HG03342 (cell line): ENCODE results near the gene CDAN1.
"Not testable (repeated sequence)": the region's sequence is repeated elsewhere in the genome, so short reads cannot be mapped to it uniquely, and the experiment has no call there.

Source experiments
- ATAC-seq: cut with Tn5 transposase; IDR thresholded peaks from one replicate; pipeline ENCODE4 v1.9.1; 2021; ENCODE audit warnings: mild to moderate bottlenecking, moderate library complexity; ENCODE audit not compliant: unreplicated experiment

The CDAN1 gene

GRCh38 chr15:42712584-42712983 lies 24.3 kb downstream of the CDAN1 start:
- no peak for ATAC-seq

DNA sequence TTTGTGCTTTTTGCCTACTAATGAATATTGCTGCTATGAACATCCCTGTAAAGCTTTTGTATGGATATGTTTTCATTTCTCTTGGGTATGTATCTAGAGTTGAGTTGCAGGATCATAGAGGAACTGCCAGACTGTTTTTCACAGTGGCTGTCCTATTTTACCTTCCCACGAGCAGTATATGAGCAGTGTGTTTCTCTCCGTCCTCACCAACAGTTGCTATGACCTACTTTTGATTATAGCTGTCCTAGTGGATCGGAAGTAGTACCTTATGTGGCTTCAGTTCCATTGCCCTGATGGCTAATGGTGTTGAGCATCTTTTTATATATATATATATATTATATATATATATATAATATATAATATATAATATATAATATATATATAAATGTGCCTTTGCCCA lies 25.2 kb downstream of the CDAN1 start:
- no peak for ATAC-seq

- no peak for ATAC-seq
Observed at GRCh38 chr15:42710662-42711061, 26.3 kb downstream of the CDAN1 start.

GRCh38 chr15:42707873-42708544 lies 28.9 kb downstream of the CDAN1 start:
- ATAC-seq: no peak

- ATAC-seq: no peak
Observed at GRCh38 chr15:42707068-42707467, 29.9 kb downstream of the CDAN1 start.

DNA sequence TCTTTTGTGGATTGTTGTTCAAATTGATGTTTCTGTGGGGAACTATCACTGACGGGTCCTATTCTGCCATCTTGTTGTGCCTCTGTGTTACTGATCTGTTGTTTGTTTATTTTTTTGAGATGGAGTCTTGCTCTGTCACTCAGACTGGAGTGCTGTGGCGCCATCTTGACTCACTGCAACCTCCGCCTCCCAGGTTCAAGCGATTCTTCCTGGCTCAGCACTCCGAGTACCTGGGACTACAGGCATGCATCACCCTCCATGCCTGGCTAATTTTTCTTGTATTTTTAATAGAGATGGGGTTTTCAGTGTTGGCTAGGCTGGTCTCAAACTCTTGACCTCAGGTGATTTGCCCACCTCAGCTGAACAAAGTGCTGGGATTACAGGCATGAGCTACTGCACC lies 31.6 kb downstream of the CDAN1 start:
- ATAC-seq: no peak

DNA sequence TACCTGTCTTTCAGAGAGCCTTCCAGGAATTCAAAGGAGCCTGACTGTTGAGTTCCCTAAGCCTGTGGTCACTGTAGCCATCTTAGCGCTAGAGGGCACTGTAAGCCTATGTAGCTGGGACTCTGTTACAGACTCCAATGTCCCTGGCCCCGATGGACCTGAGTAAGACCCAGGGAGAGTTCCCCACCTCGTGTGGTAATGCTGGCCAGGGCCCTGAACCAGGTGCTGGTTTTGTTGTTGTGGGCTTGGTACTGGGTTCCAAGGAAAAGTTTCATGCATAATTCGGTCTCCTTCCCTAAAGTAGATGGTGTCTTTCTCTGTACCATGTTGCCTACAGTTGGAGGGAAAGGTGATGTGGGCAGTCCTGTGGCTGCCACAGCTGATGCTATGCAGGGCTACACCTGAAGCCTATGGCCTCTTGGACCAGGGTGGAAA lies 32.4 kb downstream of the CDAN1 start:
- ATAC-seq: no peak

GRCh38 chr15:42696626-42697025 lies 40.3 kb downstream of the CDAN1 start:
- ATAC-seq: no peak

- no peak for ATAC-seq
Observed at GRCh38 chr15:42695527-42696071, 41.3 kb downstream of the CDAN1 start.

DNA sequence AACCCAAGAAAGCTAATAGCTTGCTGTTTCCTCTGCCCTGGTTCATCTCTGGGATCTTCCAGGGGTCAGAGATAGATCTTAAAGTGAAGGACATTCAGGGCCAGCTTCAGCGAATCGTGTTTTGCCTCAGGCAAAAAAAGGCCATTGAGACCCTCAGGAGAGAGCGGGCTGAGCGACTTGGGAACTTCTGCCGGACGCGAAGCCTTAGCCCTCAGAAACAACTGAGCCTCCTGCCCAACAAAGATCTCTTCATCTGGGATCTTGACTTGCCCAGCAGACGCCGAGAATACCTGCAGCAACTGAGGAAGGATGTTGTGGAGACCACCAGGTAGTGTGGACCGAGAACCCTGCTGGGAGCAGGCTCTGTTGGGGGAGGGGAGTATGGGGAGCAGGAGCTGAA lies 42.5 kb downstream of the CDAN1 start:
- no peak for ATAC-seq

- no peak for ATAC-seq
Observed at GRCh38 chr15:42693942-42694341, 43.0 kb downstream of the CDAN1 start.

DNA sequence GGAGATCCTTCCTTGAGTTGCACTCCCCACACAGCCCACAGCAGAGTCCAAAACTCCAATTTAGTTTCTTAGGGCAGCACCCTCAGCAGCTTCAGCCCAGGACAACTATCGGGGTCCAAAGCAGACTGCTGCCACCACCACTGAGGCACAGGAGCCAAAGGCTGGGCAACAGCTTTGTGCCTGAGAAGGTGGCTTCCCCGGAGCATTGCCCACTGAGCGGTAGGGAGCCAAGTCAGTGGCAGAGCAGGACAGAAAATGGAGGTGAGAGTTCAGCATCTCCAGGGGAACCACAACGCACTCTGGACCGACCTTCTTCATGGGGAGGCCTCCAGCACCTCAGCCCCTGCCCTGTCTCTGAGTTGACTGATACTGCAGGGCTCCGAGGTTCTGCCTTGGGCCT lies 43.4 kb downstream of the CDAN1 start:
- ATAC-seq: no peak

DNA sequence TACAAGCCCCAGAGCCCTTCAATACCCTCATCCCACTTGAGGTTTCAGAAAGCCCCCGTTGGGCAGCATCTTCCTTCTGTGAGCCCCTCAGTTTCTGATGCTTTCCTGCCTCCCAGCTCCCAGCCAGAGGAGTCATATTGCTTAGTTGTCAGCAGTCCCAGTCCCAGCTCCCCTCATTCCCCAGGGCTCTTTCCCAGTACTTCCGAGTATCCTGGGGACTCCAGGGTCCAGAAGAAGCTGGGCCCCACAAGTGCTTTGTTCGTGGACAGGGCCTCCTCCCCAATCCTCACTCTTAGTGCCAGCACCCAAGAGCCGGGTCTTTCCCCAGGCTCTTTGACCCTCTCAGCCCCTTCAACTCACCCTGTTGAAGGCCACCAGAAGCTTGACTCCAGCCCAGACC lies 43.9 kb downstream of the CDAN1 start:
- ATAC-seq: no peak

- ATAC-seq: no peak
Observed at GRCh38 chr15:42692536-42692935, 44.4 kb downstream of the CDAN1 start.

GRCh38 chr15:42691770-42692169 lies 45.2 kb downstream of the CDAN1 start:
- ATAC-seq: no peak

DNA sequence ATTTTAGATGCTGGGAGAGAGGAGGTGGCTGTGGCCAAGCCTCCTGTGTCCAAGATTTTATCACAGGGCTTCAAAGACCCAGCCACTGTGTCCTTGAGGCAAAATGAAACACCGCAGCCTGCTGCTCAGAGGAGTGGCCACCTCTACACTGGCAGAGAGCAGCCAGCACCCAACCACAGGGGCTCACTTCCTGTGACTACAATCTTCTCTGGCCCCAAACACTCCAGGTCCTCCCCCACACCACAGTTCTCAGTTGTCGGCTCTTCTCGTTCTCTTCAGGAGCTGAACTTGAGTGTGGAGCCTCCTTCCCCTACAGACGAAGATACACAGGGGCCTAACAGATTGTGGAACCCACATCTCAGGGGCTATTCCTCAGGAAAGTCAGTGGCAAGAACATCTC lies 45.6 kb downstream of the CDAN1 start:
- ATAC-seq: no peak

DNA sequence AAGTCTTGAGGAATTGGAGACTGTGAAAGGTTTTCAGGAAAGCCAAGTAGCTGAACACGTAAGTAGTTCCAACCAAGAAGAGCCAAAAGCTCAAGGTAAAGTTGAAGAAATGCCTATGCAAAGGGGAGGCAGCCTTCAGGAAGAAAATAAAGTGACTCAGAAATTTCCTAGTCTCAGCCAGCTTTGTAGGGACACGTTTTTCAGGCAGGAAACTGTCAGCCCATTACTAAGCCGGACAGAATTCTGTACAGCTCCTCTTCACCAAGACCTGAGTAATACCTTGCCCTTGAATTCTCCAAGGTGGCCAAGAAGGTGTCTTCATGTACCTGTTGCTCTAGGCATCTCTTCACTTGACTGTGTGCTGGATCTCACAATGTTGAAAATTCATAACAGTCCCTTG lies 48.6 kb downstream of the CDAN1 start:
- no peak for ATAC-seq

- ATAC-seq: no peak
Observed at GRCh38 chr15:42687740-42688139, 49.2 kb downstream of the CDAN1 start.

DNA sequence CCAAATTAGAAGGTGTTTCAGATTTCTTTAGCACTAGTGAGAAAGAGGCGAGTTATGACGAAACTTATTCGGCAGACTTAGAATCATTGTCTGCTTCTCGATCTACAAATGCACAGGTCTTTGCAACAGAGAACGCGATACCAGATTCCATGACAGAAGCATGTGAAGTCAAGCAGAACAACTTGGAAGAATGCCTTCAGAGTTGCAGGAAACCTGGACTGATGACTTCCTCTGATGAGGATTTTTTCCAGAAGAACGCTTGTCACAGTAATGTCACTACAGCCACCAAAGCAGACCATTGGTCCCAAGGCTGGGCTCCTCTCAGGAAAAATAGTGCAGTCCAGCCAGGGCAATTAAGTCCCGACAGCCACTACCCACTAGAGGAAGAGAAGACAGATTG lies 50.6 kb downstream of the CDAN1 start:
- no peak for ATAC-seq

- ATAC-seq: no peak
Observed at GRCh38 chr15:42681119-42681518, 55.8 kb downstream of the CDAN1 start.

GRCh38 chr15:42680142-42680482 lies 56.8 kb downstream of the CDAN1 start:
- ATAC-seq: not testable (repeated sequence)

DNA sequence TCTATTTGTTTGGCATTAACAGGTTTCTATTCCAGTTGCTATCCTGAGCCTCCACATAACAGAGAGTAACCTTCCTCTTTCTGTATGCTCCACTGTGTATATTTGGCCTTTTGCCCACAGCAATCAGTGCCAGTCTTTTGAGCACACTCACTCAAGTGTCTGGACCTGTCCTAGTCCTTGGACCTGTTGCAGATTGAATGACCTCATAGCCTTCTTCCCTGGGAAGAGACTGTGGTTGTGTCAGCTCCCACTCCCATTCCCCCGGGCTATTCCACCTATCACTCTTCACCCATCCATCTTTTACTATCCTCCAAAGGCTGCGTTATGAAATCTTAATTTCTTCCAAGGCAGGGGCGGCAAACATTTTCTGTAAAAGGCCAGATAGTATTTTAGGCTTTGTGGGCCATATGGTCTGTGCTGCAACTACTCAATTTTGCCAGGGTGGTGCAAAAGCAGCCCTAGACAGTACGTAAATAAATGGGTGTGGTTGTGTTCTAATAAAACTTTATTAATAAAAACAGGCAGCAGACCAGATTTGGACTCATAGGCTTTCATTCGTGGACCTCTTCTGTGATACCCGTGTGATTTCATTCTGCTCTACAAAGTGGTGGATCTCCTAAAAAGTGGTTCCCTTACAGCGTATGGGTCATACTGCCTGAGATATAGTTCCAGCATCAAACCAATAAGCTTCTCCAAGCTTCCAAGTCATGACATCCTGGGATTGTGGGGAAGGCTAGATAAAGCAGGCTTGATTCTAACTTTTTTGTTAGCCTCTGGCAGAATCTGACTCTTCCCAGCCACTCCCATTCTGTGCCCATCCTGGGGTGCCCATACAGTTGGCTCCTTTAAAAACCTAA lies 57.4 kb downstream of the CDAN1 start:
- ATAC-seq: no peak
